IMR-90 (cell line): ENCODE measurements around the gene TMEM235. TPM values are rescaled to one million over a fixed set of nuclear protein-coding genes. Genes with fewer than 3 reads are reported as not detected.

ENCODE experiments used
- ATAC-seq: fragments of 200-7000 bp; cut with Tn5 transposase; 2 replicates; pipeline ENCODE4 v1.9.1; 2020; ENCODE audit warnings: low read depth, mild to moderate bottlenecking, moderate library complexity
- BruUV-seq: library from RNA; stranded (reverse); fragments of 400-500 nt; replicated peaks from 2 replicates; lab custom pipeline; 2021; lab: Mats Ljungman, UMichigan
- CTCF ChIA-PET: fragments of 300-600 bp; formaldehyde crosslinking; extraction: SDS; loops from one replicate; lab custom pipeline; 2021; ENCODE audit warnings: antibody characterized with exemption; lab: Yijun Ruan, JAX
- POLR2A ChIA-PET: fragments of 300-600 bp; sonication (Branson Sonifier 250); formaldehyde crosslinking; loops from one replicate; lab custom pipeline; 2022; ENCODE audit warnings: antibody characterized with exemption; ENCODE audit not compliant: unreplicated experiment; lab: Charles Lee
- DNase-seq: peaks from one replicate; pipeline ENCODE4 v3.0.0; 2013
- H2AFZ ChIP-seq: replicated peaks from 2 replicates; pipeline ENCODE3; 2013; ENCODE audit warnings: low read length, mild to moderate bottlenecking; ENCODE audit not compliant: poor library complexity
- H2AK5ac ChIP-seq: 2 replicates; pipeline ENCODE4 v1.6.1; 2013; ENCODE audit warnings: low read depth, low read length, inconsistent platforms
- H2AK9ac ChIP-seq: replicated peaks from 2 replicates; pipeline ENCODE3; 2013; ENCODE audit warnings: mild to moderate bottlenecking, low read depth, low read length, moderate library complexity; ENCODE audit not compliant: poor library complexity
- H2BK120ac ChIP-seq: 2 replicates; pipeline ENCODE4 v1.6.1; 2013; ENCODE audit warnings: low read depth, low read length, inconsistent platforms
- H2BK15ac ChIP-seq: 3 replicates; pipeline ENCODE4 v1.6.1; 2013; ENCODE audit warnings: low read depth, low read length, inconsistent platforms
- H2BK20ac ChIP-seq: 2 replicates; pipeline ENCODE4 v1.6.1; 2013; ENCODE audit warnings: low read depth, mild to moderate bottlenecking, inconsistent platforms, low read length, moderate library complexity
- H2BK5ac ChIP-seq: 2 replicates; pipeline ENCODE4 v1.6.1; 2013; ENCODE audit warnings: mild to moderate bottlenecking, low read depth, low read length, inconsistent platforms; ENCODE audit not compliant: poor library complexity, severe bottlenecking
- H3K14ac ChIP-seq: replicated peaks from 2 replicates; pipeline ENCODE4 v1.6.1; 2013; ENCODE audit warnings: low read depth, low read length, inconsistent platforms
- H3K18ac ChIP-seq: 2 replicates; pipeline ENCODE4 v1.6.1; 2013; ENCODE audit warnings: low read depth, low read length, control low read depth
- H3K23ac ChIP-seq: 2 replicates; pipeline ENCODE4 v1.6.1; 2013; ENCODE audit warnings: low read depth, low read length, inconsistent platforms
- H3K27ac ChIP-seq: 2 replicates; pipeline ENCODE4 v1.5.1; 2013; ENCODE audit warnings: mild to moderate bottlenecking, control low read depth, low read length; ENCODE audit not compliant: insufficient read depth
- H3K27me3 ChIP-seq: 2 replicates; pipeline ENCODE4 v1.6.1; 2013; ENCODE audit warnings: low read length; ENCODE audit not compliant: control insufficient read depth, insufficient read depth
- H3K36me3 ChIP-seq: 2 replicates; pipeline ENCODE4 v1.6.1; 2013; ENCODE audit warnings: low read length, mixed read lengths; ENCODE audit not compliant: control insufficient read depth, insufficient read depth
- H3K4ac ChIP-seq: 2 replicates; pipeline ENCODE4 v1.6.1; 2013; ENCODE audit warnings: low read depth, low read length, inconsistent platforms
- H3K4me1 ChIP-seq: 2 replicates; pipeline ENCODE4 v1.6.1; 2013; ENCODE audit warnings: low read length, mixed read lengths; ENCODE audit not compliant: control insufficient read depth, insufficient read depth
- H3K4me2 ChIP-seq: 2 replicates; pipeline ENCODE4 v1.6.1; 2013; ENCODE audit warnings: low read depth, mild to moderate bottlenecking, control low read depth, low read length, moderate library complexity
- H3K4me3 ChIP-seq: 2 replicates; pipeline ENCODE4 v1.5.1; 2013; ENCODE audit warnings: low read depth, mild to moderate bottlenecking, control low read depth, low read length, moderate library complexity; ENCODE audit not compliant: insufficient read depth
- H3K56ac ChIP-seq: 2 replicates; pipeline ENCODE4 v1.6.1; 2013; ENCODE audit warnings: low read length, inconsistent platforms; ENCODE audit not compliant: insufficient read depth; ENCODE audit errors: extremely low read depth
- H3K79me1 ChIP-seq, 2 experiments: 2 replicates each; pipeline ENCODE4 v1.6.1; 2013; ENCODE audit warnings: low read length in 2 of 2, inconsistent platforms in 1 of 2, low read depth in 1 of 2
- H3K9ac ChIP-seq: 2 replicates; pipeline ENCODE4 v1.6.1; 2013; ENCODE audit warnings: low read depth, low read length, control low read depth
- H3K9me1 ChIP-seq: 2 replicates; pipeline ENCODE4 v1.6.1; 2013; ENCODE audit warnings: low read length, inconsistent platforms; ENCODE audit not compliant: insufficient read depth
- H3K9me3 ChIP-seq: 2 replicates; pipeline ENCODE4 v1.6.1; 2013; ENCODE audit warnings: low read length; ENCODE audit not compliant: control insufficient read depth, insufficient read depth
- H4K20me1 ChIP-seq: 2 replicates; pipeline ENCODE4 v1.6.1; 2013; ENCODE audit warnings: low read length, inconsistent platforms; ENCODE audit not compliant: insufficient read depth
- H4K5ac ChIP-seq: 2 replicates; pipeline ENCODE4 v1.6.1; 2013; ENCODE audit warnings: mild to moderate bottlenecking, low read depth, low read length, control low read depth
- H4K8ac ChIP-seq, 2 experiments: 2 replicates each; pipeline ENCODE4 v1.6.1; 2013; ENCODE audit warnings: low read depth in 2 of 2, low read length in 2 of 2, control low read depth in 1 of 2, inconsistent platforms in 1 of 2
- H4K91ac ChIP-seq: 2 replicates; pipeline ENCODE4 v1.6.1; 2013; ENCODE audit warnings: low read depth, low read length, inconsistent platforms; ENCODE audit not compliant: insufficient read depth
- BHLHE40 ChIP-seq: fragments of 150-350 bp; IDR thresholded peaks from 2 replicates; pipeline ENCODE4 v1.6.1; 2016; ENCODE audit warnings: mild to moderate bottlenecking, low read depth, low read length
- CTCF ChIP-seq: conservative IDR thresholded peaks from 2 replicates; pipeline ENCODE4 v1.5.1; 2012; ENCODE audit warnings: mild to moderate bottlenecking, low read depth, low read length, improper control_type of control experiment
- MAZ ChIP-seq: IDR thresholded peaks from 2 replicates; pipeline ENCODE4 v1.6.1; 2012; ENCODE audit warnings: low read depth, mild to moderate bottlenecking, low read length, improper control_type of control experiment, moderate library complexity, borderline replicate concordance
- MXI1 ChIP-seq: IDR thresholded peaks from 2 replicates; pipeline ENCODE4 v1.6.1; 2012; ENCODE audit warnings: low read depth, mild to moderate bottlenecking, low read length, moderate library complexity, borderline replicate concordance
- POLR2A ChIP-seq: IDR thresholded peaks from 2 replicates; pipeline ENCODE4 v1.6.1; 2012; ENCODE audit warnings: mild to moderate bottlenecking, low read depth, low read length
- RAD21 ChIP-seq: IDR thresholded peaks from 2 replicates; pipeline ENCODE4 v1.6.1; 2012; ENCODE audit warnings: low read length, improper control_type of control experiment
- USF2 ChIP-seq: fragments of 150-350 bp; IDR thresholded peaks from 2 replicates; pipeline ENCODE4 v1.6.1; 2017; ENCODE audit warnings: mild to moderate bottlenecking, antibody characterized with exemption, low read length, low read depth
- WGBS, 2 experiments: methylation state at CpG; one replicate each; pipeline versions ENCODE4 v1.1.5 to v1.1.7; 2013; ENCODE audit warnings: missing lambda C conversion rate in 2 of 2; ENCODE audit not compliant: insufficient read length in 1 of 2; ENCODE audit errors: extremely low coverage in 2 of 2; 5-methylcytosine and 5-hydroxymethylcytosine counted together
- dilution Hi-C: fragments of 300-500 bp; cut with HindIII; formaldehyde crosslinking; loops from one replicate; pipeline ENCODE4 v1.14.3; 2018; ENCODE audit warnings: low sequenced_read_pairs; ENCODE audit not compliant: unreplicated experiment
- in situ Hi-C: fragments of 300-500 bp; cut with MboI; formaldehyde crosslinking; loops from 3 replicates; pipeline ENCODE4 v1.14.3; 2019; ENCODE audit warnings: low sequenced_read_pairs, inconsistent platforms, mixed read lengths
- intact Hi-C: fragments of 100-400 bp; cut with micrococcal nuclease; formaldehyde crosslinking; loops from 2 replicates; pipeline ENCODE4 v1.10.0; 2022
- polyA plus RNA-seq, 3 experiments: library from polyadenylated mRNA; depleted of rRNA; stranded (reverse); fragments of >200 nt; gene quantifications; 2 replicates each; pipeline ENCODE4 v1.2.3, GENCODE V29; 2012; ENCODE audit warnings: low replicate concordance in 1 of 3
- total RNA-seq: library from RNA; depleted of rRNA; stranded (reverse); fragments of >200 nt; gene quantifications from 2 replicates; pipeline ENCODE4 v1.2.3, GENCODE V29; 2012

The TMEM235 gene
- total and polyA plus RNA-seq, 2 of the 4 experiments (the other 2 are of a cell fraction), result not detected

DNA sequence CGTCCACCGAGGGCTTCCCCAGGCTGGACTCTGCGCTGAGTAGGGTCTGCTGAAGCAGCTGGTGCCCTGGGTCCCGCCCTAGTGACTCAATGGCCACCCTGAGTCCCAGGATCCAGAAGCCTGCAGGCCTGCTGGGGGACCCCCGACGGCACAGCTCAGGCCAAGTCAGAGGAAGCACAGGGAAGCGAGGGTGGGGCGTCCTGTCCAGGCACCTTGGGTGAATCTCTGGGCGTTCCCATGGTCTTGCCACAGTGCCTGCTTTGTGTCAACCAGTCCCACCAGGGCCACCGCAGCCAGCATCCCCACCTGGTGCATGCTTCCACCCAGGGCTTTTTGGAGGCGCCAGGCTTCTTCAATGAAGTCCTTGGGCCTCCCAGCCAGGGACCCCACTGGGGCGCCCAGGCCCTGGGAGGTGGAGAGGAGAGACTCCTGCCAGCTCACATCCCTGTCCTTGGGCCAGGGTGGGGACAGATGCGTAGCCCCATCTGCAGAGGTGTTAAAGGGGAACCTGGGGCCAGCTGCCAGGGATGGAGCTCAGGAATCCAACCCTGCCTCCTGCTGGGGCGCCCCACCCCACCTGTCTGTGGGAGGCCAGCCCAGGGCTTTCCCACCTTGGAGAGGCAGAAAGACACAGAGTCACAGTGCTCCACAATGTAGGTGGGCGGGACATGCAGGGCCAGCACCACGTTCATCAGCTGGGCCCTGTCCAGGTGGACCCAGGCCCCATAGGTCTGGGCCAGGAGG is 17.8 kb downstream of the TMEM235 start:
- no peak overlapping the region for H2BK120ac ChIP-seq
- ChIA-PET CTCF (no interaction called here), POLR2A (no interaction called here)
- H3K18ac ChIP-seq, result no peak overlapping the region
- peaks cover 0 to 4% of the 10 kb centered on the region in 2 experiments; a peak in 1 of 4 replicates for H3K79me1 ChIP-seq
- WGBS, 2 experiments, result 75% methylated on average over 9 of the region's 16 CpGs; no CpG with 5 or more reads in 1 of the 2 experiments
- no peak overlapping the region for H3K4ac ChIP-seq
- H3K4me1 ChIP-seq, result peaks cover 6% of the 10 kb centered on the region
- no peak overlapping the region for H3K9ac ChIP-seq
- H3K56ac ChIP-seq, result no peak overlapping the region
- no peak overlapping the region for H4K91ac ChIP-seq
- no peak overlapping the region for H2BK5ac ChIP-seq
- H3K4me3 ChIP-seq, result no peak overlapping the region
- no peaks in the 10 kb centered on the region for H3K9me1 ChIP-seq
- no peaks in the 10 kb centered on the region for H3K36me3 ChIP-seq
- no peak overlapping the region for H2AK5ac ChIP-seq
- dilution Hi-C loops, result no loop called here
- no peak overlapping the region for H3K14ac ChIP-seq
- intact Hi-C loops, result no loop called here
- ATAC-seq (no peak), DNase-seq (no peak)
- no peak overlapping the region for H3K4me2 ChIP-seq
- no peak overlapping the region for H4K8ac ChIP-seq
- TF ChIP-seq CTCF (no peak), POLR2A (no peak), RAD21 (no peak), BHLHE40 (no peak), MXI1 (no peak), USF2 (no peak), MAZ (no peak)
- H3K23ac ChIP-seq, result no peak overlapping the region
- no peak overlapping the region for H2BK20ac ChIP-seq
- H3K9me3 ChIP-seq, result no peaks in the 10 kb centered on the region
- H2BK15ac ChIP-seq, result no peak overlapping the region
- in situ Hi-C loops, result loop anchor here (10.0 kb wide), 1 partner anchor 134 kb away; no protein-coding TSS in a partner anchor
- H2AFZ ChIP-seq, result peak overlapping the region; percentile 67
- H4K20me1 ChIP-seq, result no peaks in the 10 kb centered on the region
- peaks cover 3% of the 10 kb centered on the region; the same call in 1 of the 2 replicates for H3K27me3 ChIP-seq
- H2AK9ac ChIP-seq, result no peak overlapping the region
- H4K5ac ChIP-seq, result no peak overlapping the region
- no peak overlapping the region for H3K27ac ChIP-seq
- BruUV-seq, result no TSS peak
